ENCODE results near the gene TSPAN31.

Gene TSPAN31

DNA sequence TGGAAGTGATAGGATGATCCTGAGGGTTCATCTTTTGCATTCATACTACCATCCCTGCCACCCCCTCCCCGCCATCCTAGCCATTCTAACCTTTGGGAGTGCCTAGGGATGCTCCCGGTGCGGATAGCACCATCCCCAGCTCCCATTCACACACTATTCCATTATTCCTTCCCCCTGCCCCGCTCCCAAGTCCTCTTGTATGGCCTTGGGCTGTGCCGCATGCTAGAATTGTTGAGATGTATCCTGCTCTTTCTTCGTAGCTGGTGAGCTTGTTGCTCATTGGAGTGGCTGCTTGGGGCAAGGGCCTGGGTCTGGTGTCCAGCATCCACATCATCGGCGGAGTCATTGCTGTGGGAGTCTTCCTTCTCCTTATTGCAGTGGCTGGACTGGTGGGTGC is 644 bp downstream of the TSPAN31 start:
- no peak for TF ChIP-seq CTCF (IDR thresholded peaks at IDR 0.05; ENCODE audit: control insufficient read depth, insufficient read depth, low read depth, low read length, missing control alignments)
- H3K4me3 ChIP-seq (ENCODE audit: control insufficient read depth, low read depth, low read length) = peak overlapping the region; percentile 69
- no peak for DNase-seq (ENCODE audit: low read depth)

GRCh38 chr12:57746025-57746424 is 1.2 kb downstream of the TSPAN31 start:
- TF ChIP-seq CTCF (IDR thresholded peaks at IDR 0.05; ENCODE audit: control insufficient read depth, insufficient read depth, low read depth, low read length, missing control alignments) = no peak
- no peak for DNase-seq (ENCODE audit: low read depth)
- peak overlapping the region; percentile 69 for H3K4me3 ChIP-seq (ENCODE audit: control insufficient read depth, low read depth, low read length)

GRCh38 chr12:57749061-57749460 is 4.2 kb downstream of the TSPAN31 start:
- TF ChIP-seq CTCF (IDR thresholded peaks at IDR 0.05; ENCODE audit: control insufficient read depth, insufficient read depth, low read depth, low read length, missing control alignments) = no peak
- no peak overlapping the region for H3K4me3 ChIP-seq (ENCODE audit: control insufficient read depth, low read depth, low read length)
- DNase-seq (ENCODE audit: low read depth) = no peak

DNA sequence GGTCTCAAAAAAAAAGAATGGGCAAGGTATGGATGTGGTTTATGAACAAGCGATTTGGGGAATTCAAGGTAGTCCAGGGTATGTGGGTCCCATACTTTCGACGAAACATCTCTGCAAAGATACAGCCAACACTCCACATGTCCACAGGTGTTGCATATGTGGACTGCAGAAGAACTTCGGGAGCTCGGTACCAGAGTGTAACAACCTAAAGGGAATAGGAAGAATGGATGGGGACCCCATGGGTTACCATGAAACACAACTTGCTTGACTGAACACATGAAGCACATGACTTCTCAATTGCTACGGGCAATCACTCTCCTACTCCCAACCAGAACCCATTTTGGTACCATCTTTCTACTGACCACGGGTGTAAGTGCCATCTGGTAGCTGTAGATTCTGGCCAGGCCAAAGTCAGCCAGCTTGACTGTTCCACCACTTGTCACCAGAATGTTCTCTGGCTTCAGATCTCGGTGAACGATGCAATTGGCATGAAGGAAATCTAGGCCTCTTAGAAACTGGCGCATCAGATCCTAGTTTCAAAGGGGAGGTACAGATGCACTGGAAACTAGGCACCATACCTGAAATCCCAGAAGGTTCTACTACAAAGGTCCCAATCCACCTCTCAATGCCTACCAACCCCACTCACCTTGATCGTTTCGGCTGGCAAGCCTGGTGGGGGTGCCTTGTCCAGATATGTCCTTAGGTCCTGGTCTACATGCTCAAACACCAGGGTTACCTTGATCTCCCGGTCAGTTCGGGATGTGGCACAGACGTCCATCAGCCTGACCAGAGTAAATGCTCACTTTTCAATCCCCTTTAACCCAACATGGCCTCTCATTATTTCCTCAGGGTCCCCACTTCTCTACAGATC is 6.0 kb downstream of the TSPAN31 start:
- H3K4me3 ChIP-seq (ENCODE audit: control insufficient read depth, low read depth, low read length) = peak overlapping the region; percentile 88
- TF ChIP-seq CTCF (IDR thresholded peaks at IDR 0.05; ENCODE audit: control insufficient read depth, insufficient read depth, low read depth, low read length, missing control alignments) = no peak
- no peak for DNase-seq (ENCODE audit: low read depth)

GRCh38 chr12:57751432-57751787 is 6.6 kb downstream of the TSPAN31 start:
- no peak for DNase-seq (ENCODE audit: low read depth)
- H3K4me3 ChIP-seq (ENCODE audit: control insufficient read depth, low read depth, low read length) = peak overlapping the region; percentile 88
- no peak for TF ChIP-seq CTCF (IDR thresholded peaks at IDR 0.05; ENCODE audit: control insufficient read depth, insufficient read depth, low read depth, low read length, missing control alignments)

GRCh38 chr12:57751788-57752667 is 7.2 kb downstream of the TSPAN31 start, which contains the start of gene CDK4:
TSS of gene CDK4 (minus strand) at chr12:57752310. CDS start at chr12:57751717, 593 bp downstream.
- H3K4me3 ChIP-seq (ENCODE audit: control insufficient read depth, low read depth, low read length) = peak within 1 kb of the TSS; percentile 88
- no peak for TF ChIP-seq CTCF (IDR thresholded peaks at IDR 0.05; ENCODE audit: control insufficient read depth, insufficient read depth, low read depth, low read length, missing control alignments)
- peak; percentile 98 for DNase-seq (ENCODE audit: low read depth)
